Measurements from ENCODE around the gene ADCY10.

The ADCY10 gene

GRCh38 chr1:167791281-167792187 is 122.4 kb downstream of the ADCY10 start:
- 78% methylated on average over 4 of the region's 5 CpGs for WGBS
- no peak overlapping the region for H3K9ac ChIP-seq (ENCODE audit: low read depth, low read length)
- H3K4me1 ChIP-seq (ENCODE audit: insufficient read depth, low read length) = peaks cover 12% of the 10 kb centered on the region
- no peaks in the 10 kb centered on the region for H3K27me3 ChIP-seq (ENCODE audit: insufficient read depth, low read length)
- no peaks in the 10 kb centered on the region for H3K9me3 ChIP-seq (ENCODE audit: insufficient read depth, low read depth, low read length)
- peaks cover 41% of the 10 kb centered on the region for H3K36me3 ChIP-seq (ENCODE audit: insufficient read depth, low read length)
- H3K27ac ChIP-seq (ENCODE audit: low read depth, low read length) = no peak overlapping the region
- H3K4me3 ChIP-seq (ENCODE audit: low read length) = no peak overlapping the region

GRCh38 chr1:167790117-167790516 is 123.8 kb downstream of the ADCY10 start:
- Histone ChIP-seq H3K4me1 (ENCODE audit: insufficient read depth, low read length) (no peaks in the 10 kb centered on the region), H3K9ac (ENCODE audit: low read depth, low read length) (no peak overlapping the region), H3K27me3 (ENCODE audit: insufficient read depth, low read length) (no peaks in the 10 kb centered on the region), H3K36me3 (ENCODE audit: insufficient read depth, low read length) (peaks cover 48% of the 10 kb centered on the region), H3K9me3 (ENCODE audit: insufficient read depth, low read depth, low read length) (no peaks in the 10 kb centered on the region), H3K27ac (ENCODE audit: low read depth, low read length) (no peak overlapping the region), H3K4me3 (ENCODE audit: low read length) (no peak overlapping the region)
- 95% methylated on average over 5 of the region's 5 CpGs for WGBS

- Histone ChIP-seq H3K9ac (ENCODE audit: low read depth, low read length) (no peak overlapping the region), H3K27me3 (ENCODE audit: insufficient read depth, low read length) (no peaks in the 10 kb centered on the region), H3K36me3 (ENCODE audit: insufficient read depth, low read length) (peaks cover 54% of the 10 kb centered on the region), H3K27ac (ENCODE audit: low read depth, low read length) (no peak overlapping the region), H3K4me1 (ENCODE audit: insufficient read depth, low read length) (no peaks in the 10 kb centered on the region), H3K4me3 (ENCODE audit: low read length) (no peak overlapping the region), H3K9me3 (ENCODE audit: insufficient read depth, low read depth, low read length) (no peaks in the 10 kb centered on the region)
- 91% methylated on average over 3 of the region's 3 CpGs for WGBS
Measured at GRCh38 chr1:167789501-167789900, 124.4 kb downstream of the ADCY10 start.

- 90% methylated on average over 5 of the region's 5 CpGs for WGBS
- H3K36me3 ChIP-seq (ENCODE audit: insufficient read depth, low read length) = peaks cover 56% of the 10 kb centered on the region
Measured at GRCh38 chr1:167786502-167786901, 127.4 kb downstream of the ADCY10 start.

GRCh38 chr1:167784876-167785550 is 128.9 kb downstream of the ADCY10 start:
- Histone ChIP-seq H3K9me3 (ENCODE audit: insufficient read depth, low read depth, low read length) (no peaks in the 10 kb centered on the region), H3K9ac (ENCODE audit: low read depth, low read length) (no peak overlapping the region), H3K36me3 (ENCODE audit: insufficient read depth, low read length) (peaks cover 62% of the 10 kb centered on the region), H3K27ac (ENCODE audit: low read depth, low read length) (no peak overlapping the region), H3K4me3 (ENCODE audit: low read length) (no peak overlapping the region), H3K4me1 (ENCODE audit: insufficient read depth, low read length) (no peaks in the 10 kb centered on the region), H3K27me3 (ENCODE audit: insufficient read depth, low read length) (no peaks in the 10 kb centered on the region)
- 97% methylated on average over 3 of the region's 3 CpGs for WGBS

More at GRCh38 chr1:167786502-167786901, 127.4 kb downstream of the ADCY10 start:
- H3K9ac ChIP-seq (ENCODE audit: low read depth, low read length) = no peak overlapping the region
- H3K27me3 ChIP-seq (ENCODE audit: insufficient read depth, low read length) = no peaks in the 10 kb centered on the region
- no peak overlapping the region for H3K27ac ChIP-seq (ENCODE audit: low read depth, low read length)
- H3K9me3 ChIP-seq (ENCODE audit: insufficient read depth, low read depth, low read length) = no peaks in the 10 kb centered on the region
- H3K4me1 ChIP-seq (ENCODE audit: insufficient read depth, low read length) = no peaks in the 10 kb centered on the region
- no peak overlapping the region for H3K4me3 ChIP-seq (ENCODE audit: low read length)

- Histone ChIP-seq H3K36me3 (ENCODE audit: insufficient read depth, low read length) (peaks cover 49% of the 10 kb centered on the region), H3K9me3 (ENCODE audit: insufficient read depth, low read depth, low read length) (no peaks in the 10 kb centered on the region), H3K27ac (ENCODE audit: low read depth, low read length) (no peak overlapping the region), H3K27me3 (ENCODE audit: insufficient read depth, low read length) (no peaks in the 10 kb centered on the region), H3K4me3 (ENCODE audit: low read length) (no peak overlapping the region), H3K9ac (ENCODE audit: low read depth, low read length) (no peak overlapping the region), H3K4me1 (ENCODE audit: insufficient read depth, low read length) (no peaks in the 10 kb centered on the region)
- 100% methylated on average over 1 of the region's 1 CpG for WGBS
Measured at GRCh38 chr1:167782946-167783345, 131.0 kb downstream of the ADCY10 start.

- no peaks in the 10 kb centered on the region for H3K9me3 ChIP-seq (ENCODE audit: insufficient read depth, low read depth, low read length)
- H3K27ac ChIP-seq (ENCODE audit: low read depth, low read length) = no peak overlapping the region
- H3K36me3 ChIP-seq (ENCODE audit: insufficient read depth, low read length) = peaks cover 49% of the 10 kb centered on the region
- H3K4me3 ChIP-seq (ENCODE audit: low read length) = no peak overlapping the region
- H3K4me1 ChIP-seq (ENCODE audit: insufficient read depth, low read length) = no peaks in the 10 kb centered on the region
- no peaks in the 10 kb centered on the region for H3K27me3 ChIP-seq (ENCODE audit: insufficient read depth, low read length)
- no peak overlapping the region for H3K9ac ChIP-seq (ENCODE audit: low read depth, low read length)
- 100% methylated on average over 1 of the region's 2 CpGs for WGBS
Measured at GRCh38 chr1:167781558-167781957, 132.4 kb downstream of the ADCY10 start.

GRCh38 chr1:167777269-167777650 is 136.7 kb downstream of the ADCY10 start:
- Histone ChIP-seq H3K9me3 (ENCODE audit: insufficient read depth, low read depth, low read length) (no peaks in the 10 kb centered on the region), H3K9ac (ENCODE audit: low read depth, low read length) (no peak overlapping the region), H3K27ac (ENCODE audit: low read depth, low read length) (no peak overlapping the region), H3K36me3 (ENCODE audit: insufficient read depth, low read length) (peaks cover 74% of the 10 kb centered on the region), H3K4me3 (ENCODE audit: low read length) (no peak overlapping the region), H3K4me1 (ENCODE audit: insufficient read depth, low read length) (no peaks in the 10 kb centered on the region), H3K27me3 (ENCODE audit: insufficient read depth, low read length) (no peaks in the 10 kb centered on the region)
- WGBS = 97% methylated on average over 5 of the region's 5 CpGs

- no peak overlapping the region for H3K4me3 ChIP-seq (ENCODE audit: low read length)
- H3K36me3 ChIP-seq (ENCODE audit: insufficient read depth, low read length) = peaks cover 79% of the 10 kb centered on the region
- no peaks in the 10 kb centered on the region for H3K9me3 ChIP-seq (ENCODE audit: insufficient read depth, low read depth, low read length)
- 96% methylated on average over 1 of the region's 1 CpG for WGBS
- no peak overlapping the region for H3K9ac ChIP-seq (ENCODE audit: low read depth, low read length)
- H3K27ac ChIP-seq (ENCODE audit: low read depth, low read length) = no peak overlapping the region
- H3K27me3 ChIP-seq (ENCODE audit: insufficient read depth, low read length) = no peaks in the 10 kb centered on the region
- H3K4me1 ChIP-seq (ENCODE audit: insufficient read depth, low read length) = no peaks in the 10 kb centered on the region
Measured at GRCh38 chr1:167776616-167777268, 137.2 kb downstream of the ADCY10 start.

GRCh38 chr1:167776151-167776550 is 137.8 kb downstream of the ADCY10 start:
- Histone ChIP-seq H3K4me3 (ENCODE audit: low read length) (no peak overlapping the region), H3K27ac (ENCODE audit: low read depth, low read length) (no peak overlapping the region), H3K9me3 (ENCODE audit: insufficient read depth, low read depth, low read length) (no peaks in the 10 kb centered on the region), H3K27me3 (ENCODE audit: insufficient read depth, low read length) (no peaks in the 10 kb centered on the region), H3K36me3 (ENCODE audit: insufficient read depth, low read length) (peaks cover 80% of the 10 kb centered on the region), H3K4me1 (ENCODE audit: insufficient read depth, low read length) (no peaks in the 10 kb centered on the region), H3K9ac (ENCODE audit: low read depth, low read length) (no peak overlapping the region)
- WGBS = 98% methylated on average over 1 of the region's 1 CpG

GRCh38 chr1:167775178-167775577 is 138.8 kb downstream of the ADCY10 start:
- Histone ChIP-seq H3K9ac (ENCODE audit: low read depth, low read length) (no peak overlapping the region), H3K4me1 (ENCODE audit: insufficient read depth, low read length) (0 out of 2 replicates have a peak, but pooled peaks cover 4% of the 10 kb centered on the region), H3K36me3 (ENCODE audit: insufficient read depth, low read length) (peaks cover 76% of the 10 kb centered on the region), H3K4me3 (ENCODE audit: low read length) (no peak overlapping the region), H3K27ac (ENCODE audit: low read depth, low read length) (no peak overlapping the region), H3K27me3 (ENCODE audit: insufficient read depth, low read length) (peaks cover 6% of the 10 kb centered on the region; the same call in 1 of the 2 replicates), H3K9me3 (ENCODE audit: insufficient read depth, low read depth, low read length) (no peaks in the 10 kb centered on the region)
- 95% methylated on average over 2 of the region's 2 CpGs for WGBS
